Neuronal stem cell (in vitro differentiated cells): ENCODE results near the gene HGFAC.

Source experiments
- DNase-seq: peaks from one replicate; pipeline ENCODE4 v3.0.0-alpha.2; 2013; ENCODE audit warnings: low spot score
- H2AFZ ChIP-seq: one replicate; pipeline ENCODE4 v1.6.1; 2013; ENCODE audit warnings: mild to moderate bottlenecking, low read length, inconsistent platforms
- H2AK5ac ChIP-seq: 2 replicates; pipeline ENCODE4 v1.6.1; 2013; ENCODE audit warnings: low read depth, mild to moderate bottlenecking, inconsistent platforms, low read length, moderate library complexity, mixed read lengths
- H2BK120ac ChIP-seq: 2 replicates; pipeline ENCODE4 v1.6.1; 2013; ENCODE audit warnings: low read depth, mild to moderate bottlenecking, inconsistent platforms, low read length, moderate library complexity, mixed read lengths
- H2BK12ac ChIP-seq: one replicate; pipeline ENCODE4 v1.6.1; 2013; ENCODE audit warnings: low read length, inconsistent platforms
- H2BK15ac ChIP-seq: 2 replicates; pipeline ENCODE4 v1.6.1; 2013; ENCODE audit warnings: mild to moderate bottlenecking, low read length, inconsistent platforms, mixed read lengths
- H2BK5ac ChIP-seq: one replicate; pipeline ENCODE4 v1.6.1; 2013; ENCODE audit warnings: inconsistent platforms, mild to moderate bottlenecking, low read length, moderate library complexity
- H3K14ac ChIP-seq: one replicate; pipeline ENCODE4 v1.6.1; 2013; ENCODE audit warnings: low read length, inconsistent platforms
- H3K18ac ChIP-seq: 2 replicates; pipeline ENCODE4 v1.6.1; 2013; ENCODE audit warnings: low read length, inconsistent platforms
- H3K23ac ChIP-seq: 2 replicates; pipeline ENCODE4 v1.6.1; 2013; ENCODE audit warnings: low read depth, mild to moderate bottlenecking, mixed read lengths, low read length, inconsistent platforms; ENCODE audit not compliant: poor library complexity
- H3K27ac ChIP-seq: replicated peaks from 3 replicates; pipeline ENCODE4 v1.5.1; 2013; ENCODE audit warnings: low read length, inconsistent platforms
- H3K27me3 ChIP-seq, 3 experiments: 2 replicates each; pipeline ENCODE4 v1.6.1; 2013; ENCODE audit warnings: low read length in 3 of 3, mild to moderate bottlenecking in 2 of 3, inconsistent platforms in 1 of 3, low read depth in 1 of 3, mixed read lengths in 1 of 3, moderate library complexity in 1 of 3; ENCODE audit not compliant: control insufficient read depth in 3 of 3, insufficient read depth in 3 of 3
- H3K36me3 ChIP-seq, 2 donors: replicated peaks in 1 of 2; 2 replicates each; pipeline ENCODE4 v1.6.1; 2013; ENCODE audit warnings: low read length in 2 of 2; ENCODE audit not compliant: control insufficient read depth in 2 of 2, insufficient read depth in 2 of 2
- H3K4ac ChIP-seq: 2 replicates; pipeline ENCODE4 v1.6.1; 2013; ENCODE audit warnings: inconsistent platforms, mild to moderate bottlenecking, low read length, moderate library complexity
- H3K4me1 ChIP-seq, 2 donors: 1 replicate in 1 of 2; 2 replicates in 1 of 2; pipeline ENCODE4 v1.6.1; 2013; ENCODE audit warnings: low read length in 2 of 2, low read depth in 1 of 2; ENCODE audit not compliant: control insufficient read depth in 2 of 2, insufficient read depth in 1 of 2
- H3K4me2 ChIP-seq: one replicate; pipeline ENCODE4 v1.6.1; 2013; ENCODE audit warnings: mild to moderate bottlenecking, low read length, inconsistent platforms; ENCODE audit not compliant: insufficient read depth, poor library complexity, severe bottlenecking
- H3K4me3 ChIP-seq, 2 donors: 2 replicates each; pipeline ENCODE4 v1.5.1; 2013; ENCODE audit warnings: low read length in 2 of 2, mild to moderate bottlenecking in 2 of 2, inconsistent platforms in 1 of 2, moderate library complexity in 1 of 2
- H3K79me1 ChIP-seq: one replicate; pipeline ENCODE4 v1.6.1; 2013; ENCODE audit warnings: low read depth, mild to moderate bottlenecking, inconsistent platforms, low read length, moderate library complexity
- H3K9ac ChIP-seq: one replicate; pipeline ENCODE4 v1.6.1; 2013; ENCODE audit warnings: mild to moderate bottlenecking, low read depth, low read length, inconsistent platforms; ENCODE audit not compliant: poor library complexity
- H3K9me3 ChIP-seq, 2 donors: replicated peaks in 1 of 2; 2 replicates each; pipeline versions ENCODE3 to v1.6.1; 2013; ENCODE audit warnings: low read length in 2 of 2, mild to moderate bottlenecking in 2 of 2, inconsistent platforms in 1 of 2, low read depth in 1 of 2, mixed read lengths in 1 of 2, moderate library complexity in 1 of 2; ENCODE audit not compliant: control insufficient read depth in 2 of 2, insufficient read depth in 1 of 2
- H4K8ac ChIP-seq: one replicate; pipeline ENCODE4 v1.6.1; 2013; ENCODE audit warnings: low read depth, mild to moderate bottlenecking, inconsistent platforms, low read length, moderate library complexity
- H4K91ac ChIP-seq: one replicate; pipeline ENCODE4 v1.6.1; 2013; ENCODE audit warnings: low read length, low read depth, mild to moderate bottlenecking, inconsistent platforms; ENCODE audit not compliant: poor library complexity
- WGBS, 2 donors: extraction: QIAGEN DNeasy Blood & Tissue Kit; methylation state at CpG; one replicate each; pipeline ENCODE4 v1.1.7; 2013; ENCODE audit warnings: missing lambda C conversion rate in 2 of 2, mixed read lengths in 1 of 2; ENCODE audit not compliant: insufficient read length in 2 of 2, insufficient replicate concordance in 1 of 2; ENCODE audit errors: extremely low coverage in 2 of 2; 5-methylcytosine and 5-hydroxymethylcytosine counted together

The HGFAC gene

GRCh38 chr4:3446631-3447320 is 5.0 kb downstream of the HGFAC start:
- Histone ChIP-seq H3K36me3 (no peaks in the 10 kb centered on the region), H3K4ac (no peak overlapping the region), H2AK5ac (peak overlapping the region; percentile 97), H3K9me3 (no peaks in the 10 kb centered on the region), H3K9ac (no peak overlapping the region), H3K27me3 (no peaks in the 10 kb centered on the region), H4K91ac (peak overlapping the region; percentile 43), H3K79me1 (no peaks in the 10 kb centered on the region), H3K4me1 (peaks cover 7% of the 10 kb centered on the region in 2 donors), H3K27ac (no peak overlapping the region), H2BK5ac (peak overlapping the region; percentile 35), H3K18ac (peak overlapping the region; percentile 35), H3K4me3 (no peak overlapping the region), H4K8ac (no peak overlapping the region), H2BK15ac (peak overlapping the region; percentile 45), H3K4me2 (no peak overlapping the region), H2AFZ (no peak overlapping the region), H3K23ac (peak overlapping the region; percentile 65), H2BK12ac (no peak overlapping the region), H3K14ac (peak overlapping the region; percentile 97), H2BK120ac (peak overlapping the region; percentile 72)
- no CpG with 5 or more reads among the region's 22 CpGs for WGBS, 2 donors
- DNase-seq: no peak

GRCh38 chr4:3447431-3448395 is 5.9 kb downstream of the HGFAC start:
- H4K91ac ChIP-seq: no peak overlapping the region
- H2BK120ac ChIP-seq: no peak overlapping the region
- H3K4ac ChIP-seq: peak overlapping the region; percentile 95
- peak overlapping the region; percentile 97 for H2AK5ac ChIP-seq
- no peak overlapping the region for H2AFZ ChIP-seq
- no peaks in the 10 kb centered on the region for H3K36me3 ChIP-seq
- H2BK12ac ChIP-seq: peak overlapping the region; percentile 41
- H3K9me3 ChIP-seq: no peaks in the 10 kb centered on the region
- H3K79me1 ChIP-seq: no peaks in the 10 kb centered on the region
- peak overlapping the region; percentile 65 for H4K8ac ChIP-seq
- H3K18ac ChIP-seq: peak overlapping the region; percentile 85
- peak overlapping the region; percentile 73 for H3K23ac ChIP-seq
- peak overlapping the region; percentile 44 for H3K9ac ChIP-seq
- no peak overlapping the region for H3K27ac ChIP-seq
- peaks cover 7% of the 10 kb centered on the region in 2 donors for H3K4me1 ChIP-seq
- H2BK15ac ChIP-seq: peak overlapping the region; percentile 45
- no peaks in the 10 kb centered on the region for H3K27me3 ChIP-seq
- WGBS, 2 donors: no CpG with 5 or more reads among the region's 53 CpGs
- H3K4me3 ChIP-seq: no peak overlapping the region
- no peak for DNase-seq
- H3K4me2 ChIP-seq: no peak overlapping the region
- peak overlapping the region; percentile 71 for H2BK5ac ChIP-seq
- H3K14ac ChIP-seq: peak overlapping the region; percentile 97

GRCh38 chr4:3449047-3449573 is 7.3 kb downstream of the HGFAC start:
- Histone ChIP-seq H3K4ac (peak overlapping the region; percentile 66), H3K4me2 (no peak overlapping the region), H2AK5ac (peak overlapping the region; percentile 76), H4K8ac (no peak overlapping the region), H4K91ac (no peak overlapping the region), H2BK12ac (no peak overlapping the region), H3K9me3 (peaks cover 0 to 3% of the 10 kb centered on the region in 2 donors), H2BK15ac (peak overlapping the region; percentile 99), H3K36me3 (no peaks in the 10 kb centered on the region), H3K4me3 (no peak overlapping the region), H3K9ac (peak overlapping the region; percentile 21), H2BK120ac (no peak overlapping the region), H3K79me1 (no peaks in the 10 kb centered on the region), H2BK5ac (peak overlapping the region; percentile 78), H3K23ac (peak overlapping the region; percentile 85), H3K27me3 (no peaks in the 10 kb centered on the region), H2AFZ (peak overlapping the region; percentile 80), H3K14ac (peak overlapping the region; percentile 94), H3K27ac (no peak overlapping the region), H3K18ac (peak overlapping the region; percentile 52), H3K4me1 (peaks cover 7% of the 10 kb centered on the region in 2 donors)
- WGBS, 2 donors: no CpG with 5 or more reads among the region's 21 CpGs
- no peak for DNase-seq
